ENCODE results near the gene TPK1.

Gene TPK1

GRCh38 chr7:144481833-144482232 is 354.0 kb downstream of the TPK1 start:
- no peak for DNase-seq
- Mint-ChIP-seq H3K4me3 (no peak overlapping the region), H3K27me3 (ENCODE audit: low read depth, poor library complexity) (peaks cover 5% of the 10 kb centered on the region), H3K9me3 (peaks cover 4% of the 10 kb centered on the region), H3K36me3 (ENCODE audit: low read depth) (no peaks in the 10 kb centered on the region), H3K4me1 (peaks cover 7% of the 10 kb centered on the region), H3K27ac (no peak overlapping the region)
- TF ChIP-seq CTCF (IDR thresholded peaks at IDR 0.05) = no peak

DNA sequence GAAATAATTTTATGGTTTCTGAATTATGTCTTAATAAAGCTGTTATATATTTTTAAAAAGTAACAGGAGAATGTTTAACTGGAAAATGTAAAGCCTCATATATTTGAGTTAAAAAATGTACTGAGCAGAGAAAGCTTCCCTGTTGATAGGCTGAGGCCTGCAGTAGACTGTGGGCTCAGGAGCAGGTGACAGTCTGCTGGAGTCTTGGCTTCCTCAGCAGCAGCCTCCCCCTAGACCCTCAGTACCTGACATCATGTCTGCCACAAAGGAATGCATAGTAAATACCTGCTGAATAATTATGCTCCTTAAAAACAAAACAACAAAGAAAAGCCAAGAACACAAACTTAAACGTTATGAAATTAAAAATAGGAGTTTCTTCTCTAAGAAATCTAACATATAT is 358.5 kb downstream of the TPK1 start:
- H3K9me3 Mint-ChIP-seq = no peaks in the 10 kb centered on the region
- no peak overlapping the region for H3K27ac Mint-ChIP-seq
- no peak for DNase-seq
- peaks cover 9% of the 10 kb centered on the region for H3K27me3 Mint-ChIP-seq (ENCODE audit: low read depth, poor library complexity)
- H3K4me1 Mint-ChIP-seq = no peaks in the 10 kb centered on the region
- no peak for TF ChIP-seq CTCF (IDR thresholded peaks at IDR 0.05)
- no peaks in the 10 kb centered on the region for H3K36me3 Mint-ChIP-seq (ENCODE audit: low read depth)
- H3K4me3 Mint-ChIP-seq = no peak overlapping the region

GRCh38 chr7:144474800-144475615 is 360.8 kb downstream of the TPK1 start:
- Mint-ChIP-seq H3K9me3 (no peaks in the 10 kb centered on the region), H3K4me1 (no peaks in the 10 kb centered on the region), H3K36me3 (ENCODE audit: low read depth) (no peaks in the 10 kb centered on the region), H3K4me3 (no peak overlapping the region), H3K27me3 (ENCODE audit: low read depth, poor library complexity) (peaks cover 9% of the 10 kb centered on the region), H3K27ac (no peak overlapping the region)
- DNase-seq = no peak
- TF ChIP-seq CTCF (IDR thresholded peaks at IDR 0.05) = no peak

DNA sequence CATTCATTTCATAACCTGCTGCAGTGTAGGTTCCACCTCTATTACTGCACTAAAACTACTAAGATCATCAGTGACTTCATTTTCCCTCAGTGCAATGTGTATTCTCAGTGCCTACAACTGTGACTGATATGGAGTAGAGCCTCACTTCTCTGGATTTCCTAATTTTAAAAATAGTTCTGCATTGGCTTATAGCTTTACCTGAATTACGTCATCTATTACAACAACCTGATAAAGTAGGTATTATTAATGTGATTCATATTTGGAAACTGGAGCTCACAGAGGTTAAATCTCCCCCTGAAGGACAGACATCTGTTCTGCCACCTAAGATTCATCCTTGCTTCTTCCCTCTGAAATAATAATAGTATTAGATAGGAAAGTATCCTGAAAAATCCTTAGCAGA is 361.5 kb downstream of the TPK1 start:
- no peaks in the 10 kb centered on the region for H3K4me1 Mint-ChIP-seq
- no peaks in the 10 kb centered on the region for H3K9me3 Mint-ChIP-seq
- no peak for DNase-seq
- peaks cover 9% of the 10 kb centered on the region for H3K27me3 Mint-ChIP-seq (ENCODE audit: low read depth, poor library complexity)
- H3K4me3 Mint-ChIP-seq = no peak overlapping the region
- H3K27ac Mint-ChIP-seq = no peak overlapping the region
- no peak for TF ChIP-seq CTCF (IDR thresholded peaks at IDR 0.05)
- no peaks in the 10 kb centered on the region for H3K36me3 Mint-ChIP-seq (ENCODE audit: low read depth)

DNA sequence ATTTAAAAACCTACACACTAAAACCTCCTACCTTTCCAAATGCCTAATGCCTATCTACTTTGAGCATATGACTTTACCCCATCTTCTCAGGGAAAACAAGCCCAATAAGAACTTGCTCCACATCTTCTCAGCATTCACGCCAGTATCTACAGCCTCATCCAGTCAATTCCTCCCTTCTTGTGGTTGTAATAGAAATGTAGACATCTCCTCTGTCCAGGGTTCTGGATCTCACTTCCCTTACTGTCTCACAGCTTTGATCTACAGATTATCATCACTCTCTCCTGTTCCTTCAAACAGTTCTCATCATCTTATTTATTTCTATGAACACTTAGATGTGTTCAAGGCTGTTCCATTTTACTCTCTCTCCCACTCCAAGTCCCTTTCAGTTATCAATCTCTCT is 361.9 kb downstream of the TPK1 start:
- no peak overlapping the region for H3K4me3 Mint-ChIP-seq
- peaks cover 9% of the 10 kb centered on the region for H3K27me3 Mint-ChIP-seq (ENCODE audit: low read depth, poor library complexity)
- DNase-seq = no peak
- no peak overlapping the region for H3K27ac Mint-ChIP-seq
- no peaks in the 10 kb centered on the region for H3K4me1 Mint-ChIP-seq
- H3K9me3 Mint-ChIP-seq = no peaks in the 10 kb centered on the region
- no peaks in the 10 kb centered on the region for H3K36me3 Mint-ChIP-seq (ENCODE audit: low read depth)
- TF ChIP-seq CTCF (IDR thresholded peaks at IDR 0.05) = no peak

GRCh38 chr7:144470078-144470477 is 365.8 kb downstream of the TPK1 start:
- Mint-ChIP-seq H3K27me3 (ENCODE audit: low read depth, poor library complexity) (peaks cover 4% of the 10 kb centered on the region), H3K4me3 (no peak overlapping the region), H3K4me1 (no peaks in the 10 kb centered on the region), H3K9me3 (no peaks in the 10 kb centered on the region), H3K27ac (no peak overlapping the region), H3K36me3 (ENCODE audit: low read depth) (no peaks in the 10 kb centered on the region)
- no peak for DNase-seq
- TF ChIP-seq CTCF (IDR thresholded peaks at IDR 0.05) = no peak
